Thyroid gland (tissue), 4 donors: Measurements from ENCODE around the gene FITM1. TPM values are rescaled to one million over a fixed set of nuclear protein-coding genes. Genes with fewer than 3 reads are reported as not detected.

ENCODE experiments used
- DNase-seq, 2 donors: peaks; one replicate each; pipeline ENCODE4 v3.0.0-alpha.2; 2019
- H3K27ac ChIP-seq, 3 donors: fragments of 200-600 bp; sonication (generic); 1 replicate in 2 of 3; 2 replicates in 1 of 3; pipeline ENCODE4 v1.5.1; 2016 to 2019; ENCODE audit warnings: mild to moderate bottlenecking in 1 of 3, moderate library complexity in 1 of 3
- H3K27me3 ChIP-seq: fragments of 200-600 bp; sonication (generic); one replicate; pipeline ENCODE4 v1.5.1; 2019
- H3K36me3 ChIP-seq, 2 donors: fragments of 200-600 bp; sonication (generic); one replicate each; pipeline ENCODE4 v1.5.1; 2016 to 2019
- H3K4me1 ChIP-seq, 2 donors: fragments of 200-600 bp; sonication (generic); one replicate each; pipeline ENCODE4 v1.5.1; 2017 to 2019
- H3K4me3 ChIP-seq, 3 donors: fragments of 200-600 bp; sonication (generic); replicated peaks in 1 of 3; 1 replicate in 2 of 3; 2 replicates in 1 of 3; pipeline ENCODE4 v1.5.1; 2016; ENCODE audit warnings: mild to moderate bottlenecking in 1 of 3
- H3K9me3 ChIP-seq: fragments of 200-600 bp; sonication (generic); one replicate; pipeline ENCODE4 v1.5.1; 2017
- POLR2A ChIP-seq, 2 donors: fragments of 450-650 bp; IDR thresholded peaks; one replicate each; pipeline ENCODE4 v1.6.1; 2017; ENCODE audit warnings: antibody characterized with exemption in 2 of 2, mild to moderate bottlenecking in 2 of 2, moderate library complexity in 1 of 2
- WGBS, 2 donors: methylation state at CpG; one replicate each; pipeline ENCODE4 v1.1.5; 2017; 5-methylcytosine and 5-hydroxymethylcytosine counted together
- intact Hi-C: fragments of 100-400 bp; cut with DNase I; formaldehyde crosslinking; loops from one replicate; pipeline ENCODE4 v1.15.1; 2023
- total RNA-seq, 4 donors: library from RNA; depleted of rRNA; stranded (reverse); fragments of >200 nt; gene quantifications; one replicate each; pipeline ENCODE4 v1.2.3, GENCODE V29; 2016
- TF ChIP-seq, protein P1 (sequence below), 6 experiments: fragments of 200-600 bp in 3 of 6; fragments of 450-650 bp in 3 of 6; sonication (generic) in 3 of 6; IDR thresholded peaks; one replicate each; pipeline ENCODE4 v1.5.1; 2016 to 2019; ENCODE audit warnings: antibody characterized with exemption in 6 of 6, mild to moderate bottlenecking in 2 of 6, inconsistent platforms in 1 of 6, moderate library complexity in 1 of 6

Gene FITM1
- total RNA-seq, 4 donors from 2014 or later, result 0.63 to 3.5 (median 2.7) TPM; not detected in 1

DNA sequence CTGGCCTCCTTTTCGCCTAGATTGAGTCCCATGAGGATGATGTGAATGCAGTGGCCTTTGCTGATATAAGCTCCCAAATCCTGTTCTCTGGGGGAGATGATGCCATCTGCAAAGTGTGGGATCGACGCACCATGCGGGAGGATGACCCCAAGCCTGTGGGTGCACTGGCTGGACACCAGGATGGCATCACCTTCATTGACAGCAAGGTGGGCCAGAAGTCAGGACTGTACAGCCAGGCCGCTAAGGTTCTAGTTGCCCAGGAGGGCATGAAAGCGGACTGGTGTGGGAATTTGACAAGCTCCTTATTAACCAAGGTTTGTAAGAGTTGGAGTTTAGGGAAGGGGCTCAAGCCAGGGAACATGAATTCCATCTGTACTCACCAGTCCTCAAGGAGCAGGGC is 10.8 kb upstream of the FITM1 start:
- no peaks in the 10 kb centered on the region for H3K27me3 ChIP-seq
- no peaks in the 10 kb centered on the region for H3K9me3 ChIP-seq
- 98 to 99% methylated on average over 6 of the region's 6 CpGs for WGBS, 2 donors
- no peak overlapping the region for H3K27ac ChIP-seq
- peaks cover 13 to 14% of the 10 kb centered on the region in 2 donors for H3K4me1 ChIP-seq
- intact Hi-C loops, result no loop called here
- H3K4me3 ChIP-seq, result no peak overlapping the region
- H3K36me3 ChIP-seq, result peaks cover 55 to 69% of the 10 kb centered on the region in 2 donors
- TF ChIP-seq, protein P1, sequence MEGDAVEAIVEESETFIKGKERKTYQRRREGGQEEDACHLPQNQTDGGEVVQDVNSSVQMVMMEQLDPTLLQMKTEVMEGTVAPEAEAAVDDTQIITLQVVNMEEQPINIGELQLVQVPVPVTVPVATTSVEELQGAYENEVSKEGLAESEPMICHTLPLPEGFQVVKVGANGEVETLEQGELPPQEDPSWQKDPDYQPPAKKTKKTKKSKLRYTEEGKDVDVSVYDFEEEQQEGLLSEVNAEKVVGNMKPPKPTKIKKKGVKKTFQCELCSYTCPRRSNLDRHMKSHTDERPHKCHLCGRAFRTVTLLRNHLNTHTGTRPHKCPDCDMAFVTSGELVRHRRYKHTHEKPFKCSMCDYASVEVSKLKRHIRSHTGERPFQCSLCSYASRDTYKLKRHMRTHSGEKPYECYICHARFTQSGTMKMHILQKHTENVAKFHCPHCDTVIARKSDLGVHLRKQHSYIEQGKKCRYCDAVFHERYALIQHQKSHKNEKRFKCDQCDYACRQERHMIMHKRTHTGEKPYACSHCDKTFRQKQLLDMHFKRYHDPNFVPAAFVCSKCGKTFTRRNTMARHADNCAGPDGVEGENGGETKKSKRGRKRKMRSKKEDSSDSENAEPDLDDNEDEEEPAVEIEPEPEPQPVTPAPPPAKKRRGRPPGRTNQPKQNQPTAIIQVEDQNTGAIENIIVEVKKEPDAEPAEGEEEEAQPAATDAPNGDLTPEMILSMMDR (IDR thresholded peaks at IDR 0.05), result no peak
- TF ChIP-seq POLR2A (IDR thresholded peaks at IDR 0.05), result no peak
- DNase-seq, result no peak

DNA sequence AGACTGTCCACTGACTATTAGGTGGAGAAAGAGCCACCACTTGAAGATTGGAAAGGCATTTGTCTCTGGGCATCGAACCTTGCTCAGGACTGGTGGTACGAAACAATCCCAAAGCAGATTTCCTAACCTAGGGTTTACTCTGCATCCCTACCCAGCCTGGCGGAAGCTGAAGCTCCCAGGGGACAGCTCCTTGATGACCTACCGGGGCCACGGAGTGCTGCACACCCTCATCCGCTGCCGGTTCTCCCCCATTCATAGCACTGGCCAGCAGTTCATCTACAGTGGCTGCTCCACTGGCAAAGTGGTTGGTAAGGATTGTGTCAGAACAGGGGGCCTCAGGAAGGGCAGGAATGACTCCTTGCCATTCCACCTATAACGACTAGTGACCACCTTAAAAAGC is 9.2 kb upstream of the FITM1 start:
- WGBS, 2 donors, result 94 to 96% methylated on average over 8 of the region's 8 CpGs
- intact Hi-C loops, result no loop called here
- no peak overlapping the region for H3K27ac ChIP-seq
- peaks cover 6 to 10% of the 10 kb centered on the region in 2 donors for H3K4me1 ChIP-seq
- TF ChIP-seq, protein P1 (IDR thresholded peaks at IDR 0.05), result no peak
- TF ChIP-seq POLR2A (IDR thresholded peaks at IDR 0.05), result no peak
- H3K9me3 ChIP-seq, result no peaks in the 10 kb centered on the region
- no peaks in the 10 kb centered on the region for H3K27me3 ChIP-seq
- H3K36me3 ChIP-seq, result peaks cover 55 to 69% of the 10 kb centered on the region in 2 donors
- DNase-seq, result no peak
- H3K4me3 ChIP-seq, result no peak overlapping the region

DNA sequence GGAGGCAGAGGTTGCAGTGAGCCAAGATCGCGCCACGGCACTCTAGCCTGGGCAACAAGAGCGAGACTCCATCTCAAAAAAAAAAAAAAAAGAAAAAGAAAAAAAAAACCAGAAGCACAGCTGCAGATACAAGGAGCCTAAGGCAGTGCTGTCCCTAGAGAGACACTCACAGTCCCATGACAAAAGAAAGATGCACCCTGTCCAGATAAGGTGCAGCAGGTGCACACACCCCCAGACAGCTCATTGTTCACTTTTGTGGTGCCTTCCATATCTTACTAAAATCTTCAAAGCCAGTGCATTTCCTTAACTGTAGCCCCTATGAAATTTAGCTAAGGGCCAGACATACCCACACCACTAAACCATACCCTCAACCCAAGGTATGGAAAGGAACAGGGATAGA is 8.0 kb upstream of the FITM1 start:
- Histone ChIP-seq H3K4me1 (no peaks in the 10 kb centered on the region), H3K4me3 (no peak overlapping the region), H3K36me3 (peaks cover 55 to 65% of the 10 kb centered on the region in 2 donors), H3K27ac (no peak overlapping the region), H3K27me3 (no peaks in the 10 kb centered on the region), H3K9me3 (no peaks in the 10 kb centered on the region)
- no peak for DNase-seq
- intact Hi-C loops, result no loop called here
- 94 to 96% methylated on average over 4 of the region's 4 CpGs for WGBS, 2 donors
- TF ChIP-seq, protein P1 (IDR thresholded peaks at IDR 0.05), result no peak
- no peak for TF ChIP-seq POLR2A (IDR thresholded peaks at IDR 0.05)

DNA sequence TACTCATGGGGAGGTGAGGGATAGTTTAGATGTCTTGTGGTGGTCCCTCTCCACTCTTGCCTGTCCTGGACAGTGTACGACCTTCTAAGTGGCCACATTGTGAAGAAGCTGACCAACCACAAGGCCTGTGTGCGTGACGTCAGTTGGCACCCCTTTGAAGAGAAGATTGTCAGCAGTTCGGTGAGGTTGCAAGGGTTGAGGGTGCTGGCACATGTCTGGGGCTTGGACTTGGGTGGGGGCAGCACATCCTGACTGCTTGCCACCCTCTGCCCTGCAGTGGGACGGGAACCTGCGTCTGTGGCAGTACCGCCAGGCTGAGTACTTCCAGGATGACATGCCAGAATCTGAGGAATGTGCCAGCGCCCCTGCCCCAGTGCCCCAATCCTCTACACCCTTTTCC is 7.6 kb upstream of the FITM1 start:
- intact Hi-C loops, result no loop called here
- TF ChIP-seq POLR2A (IDR thresholded peaks at IDR 0.05), result no peak
- TF ChIP-seq, protein P1 (IDR thresholded peaks at IDR 0.05), result no peak
- Histone ChIP-seq H3K27me3 (no peaks in the 10 kb centered on the region), H3K36me3 (peaks cover 55 to 63% of the 10 kb centered on the region in 2 donors), H3K4me3 (no peak overlapping the region), H3K27ac (no peak overlapping the region), H3K4me1 (no peaks in the 10 kb centered on the region), H3K9me3 (no peaks in the 10 kb centered on the region)
- DNase-seq, result no peak
- 96% methylated on average over 8 of the region's 8 CpGs for WGBS, 2 donors

DNA sequence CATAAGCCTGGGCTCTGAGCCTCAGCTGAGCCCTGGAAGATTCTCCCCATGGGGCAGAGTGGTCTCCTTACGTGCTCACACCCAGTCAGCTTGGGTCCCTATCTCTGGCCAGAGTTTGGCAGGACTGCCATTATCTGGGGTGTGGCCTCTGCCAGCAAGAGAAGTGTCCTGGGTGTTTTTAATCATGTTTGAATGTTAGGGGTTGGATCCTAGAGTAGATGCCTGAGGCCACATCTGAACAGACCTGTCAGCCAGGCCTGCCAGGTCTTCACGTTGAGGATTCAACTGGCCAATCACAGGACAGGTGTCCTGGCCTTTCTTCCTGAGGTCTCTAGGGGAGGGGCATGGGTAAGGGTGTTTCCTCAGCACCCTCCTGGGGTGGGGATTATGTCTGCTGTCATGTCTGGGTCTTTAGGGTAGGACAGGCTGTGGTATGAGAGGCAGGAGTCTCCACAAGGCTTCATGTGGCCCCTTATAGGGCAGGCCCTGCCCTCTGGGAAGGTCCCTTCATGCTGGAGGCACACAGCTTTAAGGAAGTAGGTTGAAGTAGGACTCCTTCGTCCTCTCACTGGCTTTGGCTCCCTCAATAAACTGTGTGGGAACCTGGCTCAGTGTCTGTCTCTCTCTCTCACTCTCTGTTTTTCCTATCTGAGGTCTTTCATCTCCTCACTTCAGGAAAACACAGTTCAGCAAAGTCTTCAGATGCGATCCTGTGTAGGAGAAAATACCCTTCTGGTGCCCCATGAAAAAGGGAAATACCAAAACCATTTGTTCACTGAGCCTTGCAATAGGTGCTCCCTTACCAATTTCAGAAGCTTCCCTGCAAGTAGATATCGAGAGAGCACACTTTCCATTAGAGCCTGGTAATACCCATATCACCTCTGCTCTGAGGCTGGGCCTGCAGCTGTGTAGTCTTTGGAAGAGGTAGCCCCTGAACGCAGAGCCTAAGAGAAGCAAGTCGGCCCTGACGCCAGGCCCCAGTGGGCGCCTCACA is 6.7 kb upstream of the FITM1 start:
- Histone ChIP-seq H3K4me1 (no peaks in the 10 kb centered on the region), H3K4me3 (no peak overlapping the region), H3K9me3 (no peaks in the 10 kb centered on the region), H3K27ac (no peak overlapping the region), H3K36me3 (peaks cover 47 to 55% of the 10 kb centered on the region in 2 donors), H3K27me3 (no peaks in the 10 kb centered on the region)
- TF ChIP-seq POLR2A (IDR thresholded peaks at IDR 0.05), result no peak
- TF ChIP-seq, protein P1 (IDR thresholded peaks at IDR 0.05), result no peak
- WGBS, 2 donors, result 85 to 87% methylated on average over 9 of the region's 9 CpGs
- DNase-seq, result no peak
- intact Hi-C loops, result no loop called here
